Ramos (cell line): Measurements from ENCODE around the gene ADGRF1.
"Not testable (repeated sequence)": the region's sequence is repeated elsewhere in the genome, so short reads cannot be mapped to it uniquely, and the experiment has no call there.

Source experiments
- in situ Hi-C: fragments of 300-500 bp; cut with MboI; formaldehyde crosslinking; loops from one replicate; pipeline ENCODE4 v1.14.3; 2022; ENCODE audit warnings: low sequenced_read_pairs; ENCODE audit not compliant: unreplicated experiment

The ADGRF1 gene

GRCh38 chr6:47062346-47062745, 20.2 kb upstream of the ADGRF1 start:
- in situ Hi-C loops: no loop called here

GRCh38 chr6:47061309-47062300, 19.5 kb upstream of the ADGRF1 start:
- in situ Hi-C loops: no loop called here

- in situ Hi-C loops: no loop called here
Observed at GRCh38 chr6:47059216-47059885, 17.2 kb upstream of the ADGRF1 start.

- in situ Hi-C loops: no loop called here
Observed at GRCh38 chr6:47057830-47058540, 15.9 kb upstream of the ADGRF1 start.

- in situ Hi-C loops: no loop called here
Observed at GRCh38 chr6:47056832-47057231, 14.7 kb upstream of the ADGRF1 start.

GRCh38 chr6:47054302-47054701, 12.2 kb upstream of the ADGRF1 start:
- in situ Hi-C loops: not testable (repeated sequence)

- in situ Hi-C loops: no loop called here
Observed at GRCh38 chr6:47048638-47049037, 6.5 kb upstream of the ADGRF1 start.

GRCh38 chr6:47047479-47048407, 5.6 kb upstream of the ADGRF1 start:
- in situ Hi-C loops: no loop called here

- in situ Hi-C loops: no loop called here
Observed at GRCh38 chr6:47047097-47047478, 5.0 kb upstream of the ADGRF1 start.

- in situ Hi-C loops: no loop called here
Observed at GRCh38 chr6:47044397-47044796, 2.3 kb upstream of the ADGRF1 start.

- in situ Hi-C loops: no loop called here
Observed at GRCh38 chr6:47043286-47043685, 1.2 kb upstream of the ADGRF1 start.

- in situ Hi-C loops: no loop called here
Observed at GRCh38 chr6:47041741-47042140, 391 bp downstream of the ADGRF1 start.

- in situ Hi-C loops: no loop called here
Observed at GRCh38 chr6:47034926-47035325, 7.2 kb downstream of the ADGRF1 start.

- in situ Hi-C loops: no loop called here
Observed at GRCh38 chr6:47034421-47034820, 7.7 kb downstream of the ADGRF1 start.

GRCh38 chr6:47032974-47033765, 9.0 kb downstream of the ADGRF1 start:
- in situ Hi-C loops: no loop called here

GRCh38 chr6:47031656-47032055, 10.5 kb downstream of the ADGRF1 start:
- in situ Hi-C loops: no loop called here

GRCh38 chr6:47029865-47030561, 12.1 kb downstream of the ADGRF1 start:
- in situ Hi-C loops: no loop called here

- in situ Hi-C loops: no loop called here
Observed at GRCh38 chr6:47028835-47029360, 13.2 kb downstream of the ADGRF1 start.
